Fibroblast of gingiva (primary cell): ENCODE measurements around the gene IL18RAP.

Source experiments
- DNase-seq: peaks from one replicate; pipeline ENCODE4 v3.0.0-alpha.2; 2011; ENCODE audit warnings: low read depth

Gene IL18RAP

GRCh38 chr2:102499558-102499957 is 76.6 kb downstream of the IL18RAP start:
- no peak for DNase-seq
